Heart right ventricle (tissue), 16 donors: ENCODE data around the gene SETDB1. TPM values are rescaled to one million over a fixed set of nuclear protein-coding genes. Genes with fewer than 3 reads are reported as not detected.
A peak's percentile ranks its signal among the peaks of the same experiment; 100 is the strongest.
"Not testable (repeated sequence)": the region's sequence is repeated elsewhere in the genome, so short reads cannot be mapped to it uniquely, and the experiment has no call there.

Experiments used
- ATAC-seq, 8 donors: fragments of 200-7000 bp; cut with Tn5 transposase; one replicate each; pipeline ENCODE4 v1.9.1; 2020; ENCODE audit warnings: mild to moderate bottlenecking in 8 of 8, moderate library complexity in 8 of 8, moderate number of reproducible peaks in 1 of 8
- DNase-seq, 2 donors: peaks; one replicate each; pipeline ENCODE4 v3.0.0-alpha.2; 2020
- H3K27ac ChIP-seq, 10 donors: fragments of 200-600 bp; sonication (generic) in 2 of 10; one replicate each; pipeline versions ENCODE4 v1.5.0 to v1.8.0; 2020 to 2022; ENCODE audit warnings: mild to moderate bottlenecking in 3 of 10
- H3K27me3 ChIP-seq, 7 donors: fragments of 200-600 bp; one replicate each; pipeline ENCODE4 v1.8.0; 2021 to 2022; ENCODE audit warnings: mild to moderate bottlenecking in 2 of 7
- H3K36me3 ChIP-seq, 9 donors: fragments of 200-600 bp; sonication (generic) in 1 of 9; one replicate each; pipeline versions ENCODE4 v1.5.0 to v1.8.0; 2020 to 2022; ENCODE audit warnings: mild to moderate bottlenecking in 2 of 9
- H3K4me1 ChIP-seq, 9 donors: fragments of 200-600 bp; sonication (generic) in 1 of 9; one replicate each; pipeline versions ENCODE4 v1.5.0 to v1.8.0; 2020 to 2022; ENCODE audit warnings: mild to moderate bottlenecking in 4 of 9
- H3K4me3 ChIP-seq, 10 donors: fragments of 200-600 bp; sonication (generic) in 2 of 10; one replicate each; pipeline versions ENCODE4 v1.5.0 to v1.8.0; 2020 to 2022; ENCODE audit warnings: mild to moderate bottlenecking in 7 of 10, moderate library complexity in 2 of 10
- H3K9me3 ChIP-seq, 11 donors: fragments of 200-600 bp in 10 of 11; sonication (generic) in 2 of 11; one replicate each; pipeline versions ENCODE4 v1.5.0 to v1.8.0; 2013 to 2022; ENCODE audit warnings: mild to moderate bottlenecking in 2 of 11, control low read depth in 1 of 11, moderate library complexity in 1 of 11
- CTCF ChIP-seq, 9 donors: fragments of 200-600 bp; sonication (generic) in 2 of 9; IDR thresholded peaks; one replicate each; pipeline versions ENCODE4 v1.5.0 to v1.8.0; 2021 to 2022; ENCODE audit warnings: antibody characterized with exemption in 9 of 9, mild to moderate bottlenecking in 5 of 9, moderate library complexity in 1 of 9
- WGBS, 2 donors: extraction: QIAGEN DNeasy Blood & Tissue Kit; methylation state at CpG; one replicate each; pipeline ENCODE4 v1.1.7; 2013; ENCODE audit warnings: inconsistent platforms in 1 of 2; 5-methylcytosine and 5-hydroxymethylcytosine counted together
- intact Hi-C, 10 donors: fragments of 100-400 bp; cut with DNase I; formaldehyde crosslinking; loops; one replicate each; pipeline versions ENCODE4 v1.11.1 to v1.14.2; 2022
- polyA plus RNA-seq, 2 donors: library from polyadenylated mRNA; stranded (reverse); fragments of 200-250 nt; gene quantifications; one replicate each; pipeline ENCODE4 v1.2.3, GENCODE V29; 2013
- total RNA-seq, 10 donors: library from RNA; stranded (reverse); fragmentation: NEBNext Ultra II Directional in 3 of 10; extraction: Animal tissue kit (Norgen Biotek cat#: 25700) in 3 of 10; gene quantifications; one replicate each; pipeline versions ENCODE4 v1.2.1 to v1.2.4, GENCODE V29; 2021 to 2023
- donor health status: Arrhythmogenic right ventricular cardiomyopathy.
- donor health status: ischemic (EF 13 %, LVEDD 7.1; RV severe dilation, severe dysfunction).
- donor health status: healthy with polysubstance abuse.
- donor health status: DM: no; HTN: yes; CAD: no.
- donor health status: DM: no; HTN: no; CAD: no.
- donor health status: ischemic (EF 25% LVEDD 6.9; RV normal size, moderate dysfunction).
- donor health status: ischemic (EF 25% LVEDD 5.7; RV mildly dilated, moderate dysfunction).
- donor health status: healthy.
- donor health status: DM: yes; HTN: yes; CAD: no.
- donor health status: Ischemic cardiomyopathy.
- donor health status: ischemic (EF 35%, LVEDD 5.7; RV mildly dilated, moderate dysfunction).
- donor health status: nonischemic (EF 11% LVEDD 7.7; RV severe dilation, severe dysfunction).
- donor health status: DM: yes; HTN: yes; CAD: no.
- donor health status: PGD.
- donor health status: ischemic (EF 29% LVEDD 5.4; RV normal size, mild dysfunction).
- donor health status: nonischemic (EF 23%, LVEDD 6.1; RV moderate dilation, normal function).

The SETDB1 gene
- total and polyA plus RNA-seq, 12 donors, result 9.1 to 23.8 (median 17.6) TPM

DNA sequence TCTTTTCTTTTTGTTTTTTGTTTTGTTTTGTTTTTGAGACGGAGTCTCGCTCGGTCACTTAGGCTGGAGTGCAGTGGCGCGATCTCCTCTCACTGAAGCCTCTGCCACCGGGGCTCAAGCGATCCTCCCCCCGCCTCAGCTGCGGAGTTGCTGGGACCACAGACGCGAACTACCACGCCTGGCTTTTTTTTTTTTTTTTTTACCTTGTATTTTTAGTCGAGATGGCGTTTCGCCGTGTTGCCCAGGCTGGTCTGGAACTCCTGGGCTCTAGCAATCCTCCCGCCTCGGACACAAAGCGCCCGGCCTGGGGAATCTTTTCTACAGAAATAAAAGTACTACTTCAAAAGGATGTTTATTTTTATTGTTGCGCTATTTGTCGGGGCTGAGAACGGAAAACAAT is 1.1 kb upstream of the SETDB1 start:
- peaks cover 0 to 31% (median 10%) of the 10 kb centered on the region in 9 donors for H3K4me1 ChIP-seq
- intact Hi-C loops, result loop anchor here in 5 of 10 donors (5.0 to 10.0 kb wide), 4 partner anchors 47 to 220 kb away; partner anchors contain the start of genes CERS2 (in 3 of the 5) and ARNT (in 2 of the 5)
- peak overlapping the region in 2 of 10 donors; percentile 83 to 93 for H3K27ac ChIP-seq
- no peaks in the 10 kb centered on the region for H3K27me3 ChIP-seq
- DNase-seq (no peak), ATAC-seq (no peak)
- H3K36me3 ChIP-seq, result peaks cover 0 to 30% (median 19%) of the 10 kb centered on the region in 9 donors
- peaks cover 0 to 4% (median 0%) of the 10 kb centered on the region in 11 donors for H3K9me3 ChIP-seq
- TF ChIP-seq CTCF (IDR thresholded peaks at IDR 0.05), result no peak
- H3K4me3 ChIP-seq, result peak overlapping the region in 8 of 10 donors; percentile 63 to 81 (median 72)
- 50 to 77% methylated on average over 23 of the region's 23 CpGs for whole genome bisulfite sequencing, 2 donors

- no peak for TF ChIP-seq CTCF (IDR thresholded peaks at IDR 0.05)
- intact Hi-C loops, result loop anchor here in 6 of 10 donors (2.0 to 10.0 kb wide), 6 partner anchors 45 to 223 kb away; partner anchors contain the start of genes ARNT (in 3 of the 6) and CERS2 (in 3 of the 6)
- Histone ChIP-seq H3K36me3 (peaks cover 0 to 55% (median 41%) of the 10 kb centered on the region in 9 donors), H3K4me3 (no peak overlapping the region), H3K27me3 (no peaks in the 10 kb centered on the region), H3K4me1 (peaks cover 0 to 28% (median 10%) of the 10 kb centered on the region in 9 donors), H3K27ac (no peak overlapping the region), H3K9me3 (peaks cover 0 to 24% (median 8%) of the 10 kb centered on the region in 11 donors)
- DNase-seq, result no peak
- no peak for ATAC-seq
- WGBS, 2 donors, result 95 to 98% methylated on average over 4 of the region's 4 CpGs
Observed at GRCh38 chr1:150927624-150928023, 1.5 kb downstream of the SETDB1 start.

DNA sequence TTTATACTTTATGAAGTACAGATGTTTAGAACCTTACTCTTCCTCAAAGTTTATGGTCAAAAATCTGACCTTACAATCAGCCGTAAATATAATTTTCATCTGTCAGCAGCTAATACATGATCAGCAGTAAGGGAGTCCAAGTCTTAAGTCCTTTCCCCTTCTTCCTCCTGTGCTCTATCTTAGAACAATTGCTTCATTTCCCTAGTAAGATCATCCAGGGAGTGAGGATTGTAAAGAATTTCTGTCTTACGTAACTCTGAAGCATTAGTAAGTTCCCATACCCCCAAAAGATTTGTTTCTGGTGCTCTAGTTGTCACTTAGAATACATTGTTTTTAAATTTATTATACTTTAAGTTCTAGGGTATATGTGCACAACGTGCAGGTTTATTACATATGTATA is 2.1 kb downstream of the SETDB1 start:
- no peak for TF ChIP-seq CTCF (IDR thresholded peaks at IDR 0.05)

DNA sequence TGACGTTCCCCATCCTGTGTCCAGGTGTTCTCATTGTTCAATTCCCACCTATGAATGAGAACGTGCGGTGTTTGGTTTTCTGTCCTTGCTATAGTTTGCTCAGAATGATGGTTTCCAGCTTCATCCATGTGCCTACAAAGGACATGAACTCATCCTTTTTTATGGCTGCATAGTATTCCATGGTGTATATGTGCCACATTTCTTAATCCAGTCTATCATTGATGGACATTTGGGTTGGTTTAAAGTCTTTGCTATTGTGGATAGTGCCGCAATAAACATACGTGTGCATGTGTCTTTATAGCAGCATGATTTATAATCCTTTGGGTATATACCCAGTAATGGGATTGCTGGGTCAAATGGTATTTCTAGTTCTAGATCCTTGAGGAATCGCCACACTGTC is 2.6 kb downstream of the SETDB1 start:
- H3K27me3 ChIP-seq, ATAC-seq, H3K4me3 ChIP-seq, DNase-seq, H3K27ac ChIP-seq: not testable (repeated sequence)
- Histone ChIP-seq H3K4me1 (peaks cover 0 to 27% (median 10%) of the 10 kb centered on the region in 9 donors), H3K36me3 (peaks cover 0 to 67% (median 51%) of the 10 kb centered on the region in 9 donors), H3K9me3 (peaks cover 0 to 24% (median 8%) of the 10 kb centered on the region in 11 donors)
- 94% methylated on average over 6 of the region's 6 CpGs for WGBS, 2 donors
- intact Hi-C loops, result loop anchor here in 5 of 10 donors (5.0 to 10.0 kb wide), 4 partner anchors 44 to 224 kb away; partner anchors contain the start of genes CERS2 (in 3 of the 5) and ARNT (in 2 of the 5)

More for the DNA sequence above, 2.1 kb downstream of the SETDB1 start:
- Histone ChIP-seq H3K36me3 (peaks cover 0 to 62% (median 48%) of the 10 kb centered on the region in 9 donors), H3K27me3 (no peaks in the 10 kb centered on the region), H3K4me3 (no peak overlapping the region), H3K27ac (no peak overlapping the region), H3K9me3 (peaks cover 0 to 24% (median 8%) of the 10 kb centered on the region in 11 donors), H3K4me1 (peaks cover 0 to 27% (median 10%) of the 10 kb centered on the region in 9 donors)
- ATAC-seq (no peak), DNase-seq (no peak)
- 95 to 97% methylated on average over 3 of the region's 3 CpGs for WGBS, 2 donors
- intact Hi-C loops, result loop anchor here in 5 of 10 donors (5.0 to 10.0 kb wide), 4 partner anchors 44 to 223 kb away; partner anchors contain the start of genes CERS2 (in 3 of the 5) and ARNT (in 2 of the 5)

DNA sequence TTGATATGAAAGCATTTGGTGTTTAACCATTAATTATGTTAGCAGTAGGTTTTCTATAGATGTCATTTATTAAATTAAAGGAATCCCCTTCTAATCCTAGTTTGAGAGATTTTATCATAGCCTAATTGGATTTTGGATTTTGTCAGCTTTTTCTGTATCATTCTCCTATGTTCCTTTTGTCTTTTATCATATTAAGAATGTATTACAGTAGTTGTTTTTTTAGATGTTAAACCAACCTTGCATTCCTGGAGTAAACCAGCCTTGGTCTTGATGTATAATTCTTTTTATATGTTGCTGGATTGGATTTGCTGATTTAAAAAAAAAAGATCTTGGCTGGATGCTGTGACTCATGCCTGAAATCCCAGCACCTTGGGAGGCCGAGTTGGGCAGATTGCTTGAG is 5.6 kb downstream of the SETDB1 start:
- H3K36me3 ChIP-seq, result peaks cover 0 to 97% (median 61%) of the 10 kb centered on the region in 9 donors
- peaks cover 0 to 17% (median 8%) of the 10 kb centered on the region in 9 donors for H3K4me1 ChIP-seq
- DNase-seq (no peak), ATAC-seq (no peak)
- no peak for TF ChIP-seq CTCF (IDR thresholded peaks at IDR 0.05)
- H3K27ac ChIP-seq, result no peak overlapping the region
- H3K4me3 ChIP-seq, result no peak overlapping the region
- H3K9me3 ChIP-seq, result peaks cover 0 to 24% (median 8%) of the 10 kb centered on the region in 11 donors
- WGBS, 2 donors, result 97 to 98% methylated on average over 1 of the region's 1 CpG
- no peaks in the 10 kb centered on the region for H3K27me3 ChIP-seq
- intact Hi-C loops, result no loop called here
